Measurements from ENCODE around the gene ISL1.

Gene ISL1

DNA sequence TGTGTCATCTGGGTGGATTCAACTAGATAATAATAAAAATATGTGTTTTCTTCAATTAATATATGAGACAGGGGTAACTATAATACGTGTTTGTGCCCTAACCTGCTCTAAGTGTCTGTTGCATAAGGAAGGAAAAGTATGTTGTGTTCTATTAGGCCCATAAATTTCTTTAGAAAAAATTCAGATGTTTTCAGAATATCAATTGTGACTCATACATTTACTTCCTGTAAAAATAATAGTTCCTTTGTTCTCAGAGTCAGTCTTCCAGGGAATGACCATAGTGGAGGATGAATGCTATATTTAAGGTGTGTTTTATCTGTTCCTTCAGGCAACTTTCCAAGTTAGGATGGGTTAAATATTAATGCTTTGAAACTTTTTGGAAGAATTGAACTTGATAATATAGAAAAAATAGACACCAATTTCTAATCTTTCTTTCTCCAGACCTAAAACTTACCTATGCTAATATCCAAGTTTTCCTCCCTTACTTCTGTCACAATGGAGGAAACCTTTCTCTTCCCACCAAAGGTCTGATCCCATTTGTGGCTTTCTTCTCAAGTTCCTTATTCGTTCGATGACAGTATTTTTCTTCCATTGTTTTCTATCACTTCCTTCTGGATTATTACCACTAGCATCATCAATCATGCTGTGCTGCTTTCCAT, 49.9 kb downstream of the ISL1 start:
- no peaks in the 10 kb centered on the region for H3K36me3 ChIP-seq (ENCODE audit: insufficient read depth, low read length)
- H3K27ac ChIP-seq (ENCODE audit: low read length), result no peak overlapping the region
- H2AFZ ChIP-seq (ENCODE audit: low read depth, low read length), result no peak overlapping the region
- no peak for DNase-seq
- H3K9ac ChIP-seq (ENCODE audit: low read depth, low read length), result no peak overlapping the region
- TF ChIP-seq, protein P1, sequence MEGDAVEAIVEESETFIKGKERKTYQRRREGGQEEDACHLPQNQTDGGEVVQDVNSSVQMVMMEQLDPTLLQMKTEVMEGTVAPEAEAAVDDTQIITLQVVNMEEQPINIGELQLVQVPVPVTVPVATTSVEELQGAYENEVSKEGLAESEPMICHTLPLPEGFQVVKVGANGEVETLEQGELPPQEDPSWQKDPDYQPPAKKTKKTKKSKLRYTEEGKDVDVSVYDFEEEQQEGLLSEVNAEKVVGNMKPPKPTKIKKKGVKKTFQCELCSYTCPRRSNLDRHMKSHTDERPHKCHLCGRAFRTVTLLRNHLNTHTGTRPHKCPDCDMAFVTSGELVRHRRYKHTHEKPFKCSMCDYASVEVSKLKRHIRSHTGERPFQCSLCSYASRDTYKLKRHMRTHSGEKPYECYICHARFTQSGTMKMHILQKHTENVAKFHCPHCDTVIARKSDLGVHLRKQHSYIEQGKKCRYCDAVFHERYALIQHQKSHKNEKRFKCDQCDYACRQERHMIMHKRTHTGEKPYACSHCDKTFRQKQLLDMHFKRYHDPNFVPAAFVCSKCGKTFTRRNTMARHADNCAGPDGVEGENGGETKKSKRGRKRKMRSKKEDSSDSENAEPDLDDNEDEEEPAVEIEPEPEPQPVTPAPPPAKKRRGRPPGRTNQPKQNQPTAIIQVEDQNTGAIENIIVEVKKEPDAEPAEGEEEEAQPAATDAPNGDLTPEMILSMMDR (IDR thresholded peaks at IDR 0.05; ENCODE audit: borderline replicate concordance, extremely low read depth, low read length, poor library complexity, severe bottlenecking), result no peak
- TF ChIP-seq EZH2 (IDR thresholded peaks at IDR 0.05; ENCODE audit: borderline replicate concordance, low read depth, low read length, severe bottlenecking), result no peak
- H4K20me1 ChIP-seq (ENCODE audit: insufficient read depth, low read length), result no peaks in the 10 kb centered on the region
- H3K4me2 ChIP-seq (ENCODE audit: insufficient read depth, low read length), result no peak overlapping the region
- no peaks in the 10 kb centered on the region for H3K79me2 ChIP-seq (ENCODE audit: insufficient read depth, low read length)
- no peaks in the 10 kb centered on the region for H3K9me3 ChIP-seq (ENCODE audit: insufficient read depth, low read length, severe bottlenecking)
- no peak for ATAC-seq (ENCODE audit: insufficient read depth, low read depth)
- H3K4me1 ChIP-seq (ENCODE audit: insufficient read depth, low read length), result no peaks in the 10 kb centered on the region
- H3K27me3 ChIP-seq (ENCODE audit: insufficient read depth, low read length, poor library complexity), result no peaks in the 10 kb centered on the region
- no peak overlapping the region for H3K4me3 ChIP-seq (ENCODE audit: low read depth in 1 of 2, low read length in 2 of 2)

GRCh38 chr5:51439232-51439631, 56.0 kb downstream of the ISL1 start:
- H4K20me1 ChIP-seq (ENCODE audit: insufficient read depth, low read length), result no peaks in the 10 kb centered on the region
- no peak for DNase-seq
- no peaks in the 10 kb centered on the region for H3K4me1 ChIP-seq (ENCODE audit: insufficient read depth, low read length)
- H3K9me3 ChIP-seq (ENCODE audit: insufficient read depth, low read length, severe bottlenecking), result no peaks in the 10 kb centered on the region
- H3K27ac ChIP-seq (ENCODE audit: low read length), result no peak overlapping the region
- TF ChIP-seq EZH2 (IDR thresholded peaks at IDR 0.05; ENCODE audit: borderline replicate concordance, low read depth, low read length, severe bottlenecking), result no peak
- TF ChIP-seq, protein P1 (IDR thresholded peaks at IDR 0.05; ENCODE audit: borderline replicate concordance, extremely low read depth, low read length, poor library complexity, severe bottlenecking), result no peak
- H3K4me2 ChIP-seq (ENCODE audit: insufficient read depth, low read length), result no peak overlapping the region
- H3K27me3 ChIP-seq (ENCODE audit: insufficient read depth, low read length, poor library complexity), result no peaks in the 10 kb centered on the region
- H3K9ac ChIP-seq (ENCODE audit: low read depth, low read length), result no peak overlapping the region
- no peak overlapping the region for H2AFZ ChIP-seq (ENCODE audit: low read depth, low read length)
- ATAC-seq (ENCODE audit: insufficient read depth, low read depth), result no peak
- H3K4me3 ChIP-seq (ENCODE audit: low read depth in 1 of 2, low read length in 2 of 2), result no peak overlapping the region
- H3K36me3 ChIP-seq (ENCODE audit: insufficient read depth, low read length), result no peaks in the 10 kb centered on the region
- H3K79me2 ChIP-seq (ENCODE audit: insufficient read depth, low read length), result no peaks in the 10 kb centered on the region

Measured in DND-41 (cell line).